HEK293 (cell line): ENCODE data around the gene OPN5.

Experiments
- KLF16 ChIP-seq: fragments of 450-650 bp; formaldehyde crosslinking; IDR thresholded peaks from 2 replicates; pipeline ENCODE4 v1.5.1; 2017; ENCODE audit warnings: missing biosample characterization, missing genetic modification characterization
- ZBTB21 ChIP-seq: fragments of 450-650 bp; formaldehyde crosslinking; IDR thresholded peaks from 2 replicates; pipeline ENCODE4 v1.5.1; 2017; ENCODE audit warnings: missing biosample characterization, missing genetic modification characterization
- ZBTB26 ChIP-seq: fragments of 450-650 bp; formaldehyde crosslinking; optimal IDR thresholded peaks from 2 replicates; pipeline ENCODE3; 2016; ENCODE audit warnings: missing biosample characterization, mild to moderate bottlenecking, missing genetic modification characterization
- ZBTB7A ChIP-seq: fragments of 450-650 bp; formaldehyde crosslinking; IDR thresholded peaks from 2 replicates; pipeline ENCODE4 v1.5.1; 2016; ENCODE audit warnings: low read depth, missing biosample characterization, missing genetic modification characterization
- ZFP41 ChIP-seq: fragments of 450-650 bp; formaldehyde crosslinking; IDR thresholded peaks from 2 replicates; pipeline ENCODE4 v1.5.1; 2016; ENCODE audit warnings: missing biosample characterization, missing genetic modification characterization, borderline replicate concordance
- ZFP69B ChIP-seq: fragments of 450-650 bp; formaldehyde crosslinking; IDR thresholded peaks from 2 replicates; pipeline ENCODE4 v1.5.1; 2016; ENCODE audit warnings: missing biosample characterization, missing genetic modification characterization
- ZNF155 ChIP-seq: fragments of 450-650 bp; formaldehyde crosslinking; IDR thresholded peaks from 2 replicates; pipeline ENCODE4 v1.5.1; 2016; ENCODE audit warnings: missing biosample characterization, missing genetic modification characterization
- ZNF274 ChIP-seq, 2 experiments: fragments of 200-500 bp in 1 of 2; fragments of 450-650 bp in 1 of 2; sonication (Bioruptor generic) in 1 of 2; formaldehyde crosslinking in 1 of 2; IDR thresholded peaks; 2 replicates each; pipeline versions ENCODE4 v1.5.1 to v1.6.1; 2014 to 2016; ENCODE audit warnings: borderline replicate concordance in 1 of 2, inconsistent platforms in 1 of 2, low read length in 1 of 2, missing biosample characterization in 1 of 2, missing genetic modification characterization in 1 of 2
- ZNF292 ChIP-seq: fragments of 450-650 bp; formaldehyde crosslinking; IDR thresholded peaks from 2 replicates; pipeline ENCODE4 v1.5.1; 2016; ENCODE audit warnings: low read depth, missing biosample characterization, missing genetic modification characterization, borderline replicate concordance
- ZNF76 ChIP-seq: fragments of 450-650 bp; formaldehyde crosslinking; IDR thresholded peaks from 2 replicates; pipeline ENCODE4; 2016; ENCODE audit warnings: low read depth, missing biosample characterization, missing genetic modification characterization, borderline replicate concordance
- ZNF792 ChIP-seq: fragments of 450-650 bp; formaldehyde crosslinking; IDR thresholded peaks from 2 replicates; pipeline ENCODE4 v1.5.1; 2016; ENCODE audit warnings: missing biosample characterization, missing genetic modification characterization
- TF ChIP-seq, protein P1 (sequence below): fragments of 450-650 bp; formaldehyde crosslinking; IDR thresholded peaks from 2 replicates; pipeline ENCODE4 v1.5.1; 2016; ENCODE audit warnings: missing biosample characterization, missing genetic modification characterization
- TF ChIP-seq, protein P2 (sequence below): fragments of 450-650 bp; formaldehyde crosslinking; IDR thresholded peaks from 2 replicates; pipeline ENCODE4 v1.5.1; 2016; ENCODE audit warnings: missing biosample characterization, missing genetic modification characterization
- TF ChIP-seq, protein P3 (sequence below): fragments of 450-650 bp; formaldehyde crosslinking; IDR thresholded peaks from 2 replicates; pipeline ENCODE4 v1.5.1; 2016; ENCODE audit warnings: missing biosample characterization, missing genetic modification characterization

GRCh38 chr6:47788498-47788884 lies 6.7 kb downstream of the OPN5 start:
- TF ChIP-seq ZBTB21 (tag by site-specific recombination), result no peak
- TF ChIP-seq ZNF792 (tag by site-specific recombination), result no peak
- TF ChIP-seq, protein P1, sequence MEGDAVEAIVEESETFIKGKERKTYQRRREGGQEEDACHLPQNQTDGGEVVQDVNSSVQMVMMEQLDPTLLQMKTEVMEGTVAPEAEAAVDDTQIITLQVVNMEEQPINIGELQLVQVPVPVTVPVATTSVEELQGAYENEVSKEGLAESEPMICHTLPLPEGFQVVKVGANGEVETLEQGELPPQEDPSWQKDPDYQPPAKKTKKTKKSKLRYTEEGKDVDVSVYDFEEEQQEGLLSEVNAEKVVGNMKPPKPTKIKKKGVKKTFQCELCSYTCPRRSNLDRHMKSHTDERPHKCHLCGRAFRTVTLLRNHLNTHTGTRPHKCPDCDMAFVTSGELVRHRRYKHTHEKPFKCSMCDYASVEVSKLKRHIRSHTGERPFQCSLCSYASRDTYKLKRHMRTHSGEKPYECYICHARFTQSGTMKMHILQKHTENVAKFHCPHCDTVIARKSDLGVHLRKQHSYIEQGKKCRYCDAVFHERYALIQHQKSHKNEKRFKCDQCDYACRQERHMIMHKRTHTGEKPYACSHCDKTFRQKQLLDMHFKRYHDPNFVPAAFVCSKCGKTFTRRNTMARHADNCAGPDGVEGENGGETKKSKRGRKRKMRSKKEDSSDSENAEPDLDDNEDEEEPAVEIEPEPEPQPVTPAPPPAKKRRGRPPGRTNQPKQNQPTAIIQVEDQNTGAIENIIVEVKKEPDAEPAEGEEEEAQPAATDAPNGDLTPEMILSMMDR (tag by site-specific recombination), result no peak
- TF ChIP-seq ZNF76 (tag by site-specific recombination), result no peak
- TF ChIP-seq ZFP41 (tag by site-specific recombination), result no peak
- TF ChIP-seq ZBTB26 (tag by site-specific recombination), result no peak
- TF ChIP-seq ZFP69B, result no peak
- no peak for TF ChIP-seq ZBTB7A
- TF ChIP-seq, protein P2, sequence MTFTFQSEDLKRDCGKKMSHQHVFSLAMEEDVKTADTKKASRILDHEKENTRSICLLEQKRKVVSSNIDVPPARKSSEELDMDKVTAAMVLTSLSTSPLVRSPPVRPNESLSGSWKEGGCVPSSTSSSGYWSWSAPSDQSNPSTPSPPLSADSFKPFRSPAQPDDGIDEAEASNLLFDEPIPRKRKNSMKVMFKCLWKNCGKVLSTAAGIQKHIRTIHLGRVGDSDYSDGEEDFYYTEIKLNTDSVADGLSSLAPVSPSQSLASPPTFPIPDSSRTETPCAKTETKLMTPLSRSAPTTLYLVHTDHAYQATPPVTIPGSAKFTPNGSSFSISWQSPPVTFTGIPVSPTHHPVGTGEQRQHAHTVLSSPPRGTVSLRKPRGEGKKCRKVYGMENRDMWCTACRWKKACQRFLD, result no peak
- TF ChIP-seq KLF16 (tag by site-specific recombination), result no peak
- TF ChIP-seq, protein P3, sequence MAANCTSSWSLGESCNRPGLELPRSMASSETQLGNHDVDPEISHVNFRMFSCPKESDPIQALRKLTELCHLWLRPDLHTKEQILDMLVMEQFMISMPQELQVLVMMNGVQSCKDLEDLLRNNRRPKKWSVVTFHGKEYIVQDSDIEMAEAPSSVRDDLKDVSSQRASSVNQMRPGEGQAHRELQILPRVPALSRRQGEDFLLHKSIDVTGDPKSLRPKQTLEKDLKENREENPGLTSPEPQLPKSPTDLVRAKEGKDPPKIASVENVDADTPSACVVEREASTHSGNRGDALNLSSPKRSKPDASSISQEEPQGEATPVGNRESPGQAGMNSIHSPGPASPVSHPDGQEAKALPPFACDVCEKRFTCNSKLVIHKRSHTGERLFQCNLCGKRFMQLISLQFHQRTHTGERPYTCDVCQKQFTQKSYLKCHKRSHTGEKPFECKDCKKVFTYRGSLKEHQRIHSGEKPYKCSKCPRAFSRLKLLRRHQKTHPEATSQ (tag by site-specific recombination), result no peak
- no peak for TF ChIP-seq ZNF155 (tag by site-specific recombination)
- no peak for TF ChIP-seq ZNF292 (tag by site-specific recombination)
- no peak for TF ChIP-seq ZNF274 (IDR thresholded peaks at IDR 0.05; ENCODE audit: low read length)
- no peak for TF ChIP-seq ZNF274 (tag by site-specific recombination; IDR thresholded peaks at IDR 0.05; ENCODE audit: borderline replicate concordance)
